G401 (cell line): Measurements from ENCODE around the gene OPRM1. TPM values are rescaled to one million over a fixed set of nuclear protein-coding genes. Genes with fewer than 3 reads are reported as not detected.
A peak's percentile ranks its signal among the peaks of the same experiment; 100 is the strongest.

Source experiments
- DNase-seq: peaks from one replicate; pipeline ENCODE4 v3.0.0-alpha.2; 2015; ENCODE audit warnings: low spot score
- in situ Hi-C: cut with HindIII; loops from 2 replicates; pipeline ENCODE4 v1.10.0; 2016; ENCODE audit warnings: low sequenced_read_pairs, mixed read lengths
- total RNA-seq: library from RNA; depleted of rRNA; stranded (reverse); fragments of >200 nt; shearing (Covaris generic); gene quantifications from 2 replicates; pipeline ENCODE4 v1.2.3, GENCODE V29; 2014; rRNA removed

The OPRM1 gene
- not detected in 2 replicates for total RNA-seq

DNA sequence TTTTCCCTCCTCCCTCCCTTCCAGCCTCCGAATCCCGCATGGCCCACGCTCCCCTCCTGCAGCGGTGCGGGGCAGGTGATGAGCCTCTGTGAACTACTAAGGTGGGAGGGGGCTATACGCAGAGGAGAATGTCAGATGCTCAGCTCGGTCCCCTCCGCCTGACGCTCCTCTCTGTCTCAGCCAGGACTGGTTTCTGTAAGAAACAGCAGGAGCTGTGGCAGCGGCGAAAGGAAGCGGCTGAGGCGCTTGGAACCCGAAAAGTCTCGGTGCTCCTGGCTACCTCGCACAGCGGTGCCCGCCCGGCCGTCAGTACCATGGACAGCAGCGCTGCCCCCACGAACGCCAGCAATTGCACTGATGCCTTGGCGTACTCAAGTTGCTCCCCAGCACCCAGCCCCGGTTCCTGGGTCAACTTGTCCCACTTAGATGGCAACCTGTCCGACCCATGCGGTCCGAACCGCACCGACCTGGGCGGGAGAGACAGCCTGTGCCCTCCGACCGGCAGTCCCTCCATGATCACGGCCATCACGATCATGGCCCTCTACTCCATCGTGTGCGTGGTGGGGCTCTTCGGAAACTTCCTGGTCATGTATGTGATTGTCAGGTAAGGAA, at the start of gene OPRM1:
TSS of gene OPRM1 (plus strand) at position 10 of the 612 bp plus-strand sequence. CDS start at position 315, 305 bp downstream.
- in situ Hi-C loops = no loop called here
- DNase-seq = peak; percentile 79

DNA sequence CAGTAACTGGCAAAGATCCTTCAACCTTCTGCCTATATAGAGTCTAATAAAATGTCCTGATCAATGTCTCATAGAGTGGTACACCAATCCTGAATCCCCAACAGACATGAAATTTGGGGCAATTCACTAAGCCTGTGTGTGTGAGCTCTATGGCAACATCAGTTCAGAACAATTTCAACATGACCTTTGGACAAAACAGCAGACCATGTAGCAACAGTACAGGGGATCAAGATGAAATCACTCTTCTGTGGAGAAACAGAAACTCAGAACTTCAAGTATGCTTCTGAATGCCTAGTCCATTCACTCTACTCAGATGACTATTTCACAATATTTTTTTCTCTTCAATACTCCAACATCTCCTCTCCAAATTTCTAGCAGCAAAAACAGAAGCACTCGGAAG, 49.1 kb upstream of the OPRM1 start:
- in situ Hi-C loops = no loop called here
- no peak for DNase-seq

DNA sequence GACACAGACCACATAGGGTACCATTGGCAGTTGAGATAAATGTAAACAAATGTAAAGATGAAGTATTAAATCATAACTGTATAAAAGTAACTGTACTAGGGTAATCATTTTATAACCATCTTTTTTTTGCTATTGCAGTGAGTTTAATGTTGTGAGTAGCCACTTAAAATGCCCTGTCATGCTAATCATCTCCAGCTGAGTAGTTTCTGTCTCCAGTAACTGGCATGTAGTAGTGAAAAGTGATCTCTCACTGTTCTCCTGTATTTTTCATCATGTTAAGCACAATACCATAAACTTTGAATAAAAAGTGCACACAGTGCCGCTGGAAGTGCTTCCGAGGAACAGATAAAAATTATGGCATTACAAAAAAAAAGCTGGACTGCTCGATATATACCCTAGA, 45.0 kb upstream of the OPRM1 start:
- DNase-seq = no peak
- in situ Hi-C loops = no loop called here

DNA sequence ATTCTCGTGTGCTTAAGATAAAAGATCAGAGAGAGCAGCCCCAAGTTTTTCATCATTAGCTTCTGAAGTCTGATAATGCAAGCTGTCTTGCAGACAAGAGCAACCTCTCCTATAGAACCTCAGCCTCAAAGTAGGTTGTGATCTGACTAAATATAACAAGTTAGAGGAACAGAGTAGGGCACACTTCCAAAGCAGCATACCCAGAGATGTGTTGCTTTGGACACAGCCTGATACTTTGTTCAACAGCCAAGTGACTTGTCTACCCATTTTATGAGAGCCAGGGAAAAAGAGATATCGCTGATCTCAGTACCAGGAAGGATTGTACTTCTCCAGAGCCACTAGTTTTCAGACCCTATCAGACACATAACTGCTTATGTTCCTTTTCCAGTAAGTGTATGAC, 44.2 kb upstream of the OPRM1 start:
- peak; percentile 60 for DNase-seq
- in situ Hi-C loops = no loop called here

- in situ Hi-C loops = no loop called here
- DNase-seq = peak; percentile 74
These were observed 41.8 kb upstream of the OPRM1 start for GRCh38 chr6:153997221-153997620.

GRCh38 chr6:154001494-154002285, 37.4 kb upstream of the OPRM1 start:
- in situ Hi-C loops = no loop called here
- peak; percentile 87 for DNase-seq

- DNase-seq = no peak
- in situ Hi-C loops = no loop called here
These were observed 36.1 kb upstream of the OPRM1 start for GRCh38 chr6:154002894-154003293.

GRCh38 chr6:154010371-154010770, 28.7 kb upstream of the OPRM1 start:
- in situ Hi-C loops = no loop called here
- no peak for DNase-seq

DNA sequence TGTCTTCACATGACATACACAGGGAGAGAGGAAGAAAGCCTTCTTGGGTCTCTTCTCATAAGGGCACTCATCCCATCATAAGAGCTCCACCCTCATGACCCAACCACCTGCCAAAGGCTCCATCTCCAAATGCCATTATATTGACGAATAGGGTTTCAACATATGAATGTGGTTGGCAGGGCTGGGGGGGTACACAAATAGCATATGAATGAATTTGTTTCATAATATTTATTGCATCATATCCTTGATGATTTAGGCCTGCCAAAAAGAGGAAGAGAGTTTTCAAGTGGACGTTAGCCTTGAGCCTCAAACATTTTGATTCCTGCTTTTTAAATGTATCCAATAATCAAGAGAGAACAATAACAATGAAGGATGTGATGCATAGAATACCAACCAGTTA, 26.2 kb upstream of the OPRM1 start:
- no peak for DNase-seq
- in situ Hi-C loops = no loop called here

- DNase-seq = no peak
- in situ Hi-C loops = no loop called here
These were observed 21.3 kb upstream of the OPRM1 start for GRCh38 chr6:154017786-154018185.

GRCh38 chr6:154030646-154031045, 8.4 kb upstream of the OPRM1 start:
- in situ Hi-C loops = no loop called here
- DNase-seq = no peak

- peak; percentile 64 for DNase-seq
- in situ Hi-C loops = no loop called here
These were observed 2.0 kb downstream of the OPRM1 start for GRCh38 chr6:154041001-154041400.

GRCh38 chr6:154053141-154053540, 14.1 kb downstream of the OPRM1 start:
- DNase-seq = no peak
- in situ Hi-C loops = no loop called here

DNA sequence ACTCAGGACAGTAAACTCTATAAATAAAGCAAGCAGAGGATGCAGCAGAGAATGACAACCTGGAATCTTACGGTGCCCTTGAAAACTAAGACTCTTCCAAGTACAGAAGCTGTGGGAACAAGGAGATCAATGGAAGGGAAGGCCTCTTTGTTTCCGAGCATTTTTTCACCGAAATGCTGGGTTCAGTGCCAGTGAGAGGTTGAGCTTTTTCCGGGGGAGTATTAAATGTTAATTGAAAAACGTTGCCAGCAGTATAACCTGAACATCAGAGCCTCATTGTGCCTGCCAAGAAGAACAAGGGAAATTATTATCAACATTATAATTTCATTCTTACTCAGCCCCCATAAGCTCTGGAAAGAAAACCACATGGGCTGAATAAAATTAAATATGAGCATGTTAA, 17.5 kb downstream of the OPRM1 start:
- in situ Hi-C loops = no loop called here
- peak; percentile 88 for DNase-seq

DNA sequence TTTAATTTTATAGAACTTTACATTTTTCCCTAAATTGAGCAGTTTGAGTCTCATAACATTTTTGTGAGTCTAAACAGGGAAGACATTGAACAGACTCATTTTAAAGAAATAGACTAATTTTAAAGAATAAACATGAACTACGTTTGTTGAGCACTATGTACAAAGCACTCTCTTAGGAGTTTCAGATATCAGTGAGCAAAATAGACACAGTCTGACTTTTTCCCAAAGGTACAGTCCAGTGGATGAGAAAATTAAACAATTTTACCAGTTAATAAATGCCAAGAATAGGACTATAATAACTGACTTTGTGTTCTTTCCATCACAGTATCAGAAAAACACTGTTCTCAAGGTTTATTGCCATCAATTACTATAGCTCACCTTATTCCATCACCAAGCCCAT, 18.1 kb downstream of the OPRM1 start:
- DNase-seq = no peak
- in situ Hi-C loops = no loop called here

- in situ Hi-C loops = no loop called here
- DNase-seq = peak; percentile 65
These were observed 20.1 kb downstream of the OPRM1 start for GRCh38 chr6:154058963-154059680.

DNA sequence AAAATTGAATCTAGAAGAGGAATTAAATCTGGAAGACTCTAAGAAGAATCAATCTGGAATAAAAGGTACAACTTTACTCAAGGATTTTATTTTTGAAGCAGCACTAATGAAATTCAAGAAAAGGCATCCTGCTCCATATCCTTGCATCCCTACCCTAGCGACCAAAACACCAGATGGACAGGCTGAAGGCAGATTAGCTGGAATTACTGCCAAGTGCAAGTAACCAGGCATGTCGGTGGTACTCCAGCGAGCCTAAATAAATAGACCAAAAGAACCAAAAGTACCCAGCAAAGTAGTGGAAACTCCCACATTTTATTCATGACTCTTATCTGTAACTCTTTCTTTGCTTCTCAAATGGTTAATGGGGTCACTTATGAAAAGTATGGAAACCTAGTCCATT, 21.0 kb downstream of the OPRM1 start:
- DNase-seq = peak; percentile 94
- in situ Hi-C loops = no loop called here

- in situ Hi-C loops = no loop called here
- DNase-seq = peak; percentile 60
These were observed 31.0 kb downstream of the OPRM1 start for GRCh38 chr6:154070041-154070440.

DNA sequence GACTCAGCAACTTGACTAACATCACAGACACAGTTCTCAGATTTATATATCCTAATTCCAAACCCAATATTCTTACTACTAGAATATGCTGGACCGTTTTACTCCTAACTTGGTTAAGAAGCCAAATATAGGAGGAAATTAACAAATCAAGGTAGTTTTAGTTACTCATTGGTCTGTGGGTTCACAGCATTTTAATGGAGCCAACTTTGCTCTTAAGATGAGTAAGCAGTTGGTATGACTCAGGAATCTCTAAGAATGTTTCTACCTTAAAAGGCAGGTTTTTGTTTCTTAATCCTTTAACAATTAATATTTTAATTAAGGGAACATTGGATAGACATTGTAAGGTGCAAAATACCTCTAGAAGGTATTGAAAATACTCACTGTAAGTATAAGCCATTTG, 31.6 kb downstream of the OPRM1 start:
- in situ Hi-C loops = no loop called here
- DNase-seq = no peak

GRCh38 chr6:154071236-154071635, 32.2 kb downstream of the OPRM1 start:
- in situ Hi-C loops = no loop called here
- DNase-seq = peak; percentile 59
